GM06990 (cell line): Measurements from ENCODE around the gene PGRMC2.

Source experiments
- DNase-seq: peaks from one replicate; pipeline ENCODE4 v3.0.0-alpha.2; 2011; ENCODE audit not compliant: insufficient read length; ENCODE audit errors: extremely low read depth
- H3K27me3 ChIP-seq: replicated peaks from 2 replicates; pipeline ENCODE4 v1.6.0; 2011; ENCODE audit warnings: low read length; ENCODE audit not compliant: control insufficient read depth, insufficient read depth
- H3K36me3 ChIP-seq: 2 replicates; pipeline ENCODE4 v1.5.1; 2011; ENCODE audit warnings: low read length; ENCODE audit not compliant: control insufficient read depth, insufficient read depth
- H3K4me3 ChIP-seq: replicated peaks from 2 replicates; pipeline ENCODE4 v1.5.1; 2011; ENCODE audit warnings: low read depth, mild to moderate bottlenecking, control low read depth, low read length
- CTCF ChIP-seq: IDR thresholded peaks from 2 replicates; pipeline ENCODE4 v1.5.1; 2011; ENCODE audit warnings: low read length, control low read depth, mild to moderate bottlenecking, inconsistent platforms; ENCODE audit not compliant: insufficient read depth, poor library complexity, severe bottlenecking

PGRMC2 gene

GRCh38 chr4:128287141-128287870, at the start of gene PGRMC2:
TSS of gene PGRMC2 (minus strand) at chr4:128287813. CDS start at chr4:128287790, 23 bp downstream.
- H3K27me3 ChIP-seq, result no peaks in the 10 kb centered on the region
- peak within 1 kb of the TSS; percentile 95 for H3K4me3 ChIP-seq
- DNase-seq, result no peak
- H3K36me3 ChIP-seq, result no peaks in the 10 kb centered on the region
- no peak for TF ChIP-seq CTCF

GRCh38 chr4:128335541-128335940, 47.9 kb upstream of the PGRMC2 start:
- no peak overlapping the region for H3K4me3 ChIP-seq
- no peak for DNase-seq
- no peaks in the 10 kb centered on the region for H3K27me3 ChIP-seq
- TF ChIP-seq CTCF, result no peak
- H3K36me3 ChIP-seq, result no peaks in the 10 kb centered on the region

GRCh38 chr4:128334256-128334655, 46.6 kb upstream of the PGRMC2 start:
- DNase-seq, result no peak
- H3K4me3 ChIP-seq, result no peak overlapping the region
- TF ChIP-seq CTCF, result no peak
- no peaks in the 10 kb centered on the region for H3K36me3 ChIP-seq
- no peaks in the 10 kb centered on the region for H3K27me3 ChIP-seq

- no peak overlapping the region for H3K4me3 ChIP-seq
Observed at GRCh38 chr4:128333309-128334018, 45.9 kb upstream of the PGRMC2 start.

GRCh38 chr4:128332081-128332480, 44.5 kb upstream of the PGRMC2 start:
- no peak for TF ChIP-seq CTCF
- no peak for DNase-seq
- Histone ChIP-seq H3K27me3 (no peaks in the 10 kb centered on the region), H3K36me3 (no peaks in the 10 kb centered on the region; the same call in 1 of the 2 replicates), H3K4me3 (no peak overlapping the region)

More at GRCh38 chr4:128333309-128334018, 45.9 kb upstream of the PGRMC2 start:
- Histone ChIP-seq H3K27me3 (no peaks in the 10 kb centered on the region), H3K36me3 (no peaks in the 10 kb centered on the region)
- TF ChIP-seq CTCF, result no peak
- DNase-seq, result no peak
